HepG2 (cell line): Measurements from ENCODE around the gene TMTC2. TPM values are rescaled to one million over a fixed set of nuclear protein-coding genes. Genes with fewer than 3 reads are reported as not detected.

Experiments
- ATAC-seq: fragments of 200-7000 bp; cut with Tn5 transposase; 3 replicates; pipeline ENCODE4 v1.9.1; 2020; ENCODE audit warnings: mild to moderate bottlenecking, moderate library complexity
- BruUV-seq: library from RNA; stranded (reverse); fragments of 400-500 nt; replicated peaks from 2 replicates; lab custom pipeline; 2021; lab: Mats Ljungman, UMichigan
- CTCF ChIA-PET: fragments of 300-600 bp; formaldehyde crosslinking; extraction: SDS; loops from one replicate; lab custom pipeline; 2021; ENCODE audit warnings: low total read pairs, inconsistent platforms, low intra/inter-chr PET ratio; lab: Yijun Ruan, JAX
- POLR2A ChIA-PET: fragments of 350-600 bp; sonication (Branson Sonifier 250); formaldehyde crosslinking; loops from one replicate; lab custom pipeline; 2020; ENCODE audit warnings: antibody characterized with exemption, inconsistent platforms; lab: Yijun Ruan, JAX
- DNase-seq: peaks from one replicate; pipeline ENCODE4 v3.0.0-alpha.2; 2015; ENCODE audit warnings: low spot score
- FAIRE-seq: peaks from 3 replicates; lab custom pipeline; 2011; peaks lifted over from hg19 to GRCh38; lab: Jason Lieb, UNC
- H2AFZ ChIP-seq: one replicate; pipeline ENCODE4 v1.6.1; 2011; ENCODE audit warnings: low read length, inconsistent platforms
- H3K27ac ChIP-seq: fragments of 300-600 bp; 3 replicates; pipeline ENCODE4 v1.8.0; 2011; ENCODE audit warnings: mixed run types, mild to moderate bottlenecking, mixed read lengths, low read length, inconsistent platforms; ENCODE audit not compliant: insufficient read depth; ENCODE audit errors: extremely low read length
- H3K27me3 ChIP-seq, 2 experiments: fragments of 200-600 bp in 1 of 2; 2 replicates in 1 of 2; 3 replicates in 1 of 2; pipeline versions ENCODE4 v1.6.0 to v1.8.0; 2011; ENCODE audit warnings: low read length in 2 of 2, mild to moderate bottlenecking in 2 of 2, moderate library complexity in 2 of 2, inconsistent platforms in 1 of 2; ENCODE audit not compliant: insufficient read depth in 2 of 2, control insufficient read depth in 1 of 2
- H3K36me3 ChIP-seq, 2 experiments: fragments of 200-600 bp in 1 of 2; replicated peaks in 1 of 2; 2 replicates in 1 of 2; 3 replicates in 1 of 2; pipeline versions ENCODE4 v1.5.1 to v1.8.0; 2011; ENCODE audit warnings: low read length in 2 of 2, inconsistent platforms in 1 of 2; ENCODE audit not compliant: insufficient read depth in 2 of 2, control insufficient read depth in 1 of 2
- H3K4me1 ChIP-seq: 2 replicates; pipeline ENCODE4 v1.5.1; 2012; ENCODE audit warnings: low read length, inconsistent platforms; ENCODE audit not compliant: insufficient read depth
- H3K4me2 ChIP-seq: 2 replicates; pipeline ENCODE4 v1.6.0; 2011; ENCODE audit warnings: low read depth, low read length, inconsistent platforms
- H3K4me3 ChIP-seq, 3 experiments: fragments of 200-600 bp in 1 of 3; sonication (generic), shearing (Covaris generic) in 1 of 3; replicated peaks in 1 of 3; 2 replicates each; pipeline ENCODE4 v1.5.1; 2011 to 2016; ENCODE audit warnings: low read length in 3 of 3, inconsistent platforms in 2 of 3, low read depth in 2 of 3, mild to moderate bottlenecking in 2 of 3, control low read depth in 1 of 3, mixed read lengths in 1 of 3; ENCODE audit not compliant: insufficient read depth in 1 of 3
- H3K79me2 ChIP-seq: one replicate; pipeline ENCODE4 v1.6.1; 2011; ENCODE audit warnings: low read length, inconsistent platforms; ENCODE audit not compliant: insufficient read depth
- H3K9ac ChIP-seq: 2 replicates; pipeline ENCODE4 v1.6.0; 2011; ENCODE audit warnings: mild to moderate bottlenecking, low read depth, low read length, inconsistent platforms; ENCODE audit not compliant: insufficient read depth
- H3K9me3 ChIP-seq: 2 replicates; pipeline ENCODE4 v1.5.1; 2012; ENCODE audit warnings: mild to moderate bottlenecking, low read length
- H4K20me1 ChIP-seq: 2 replicates; pipeline ENCODE4 v1.6.0; 2011; ENCODE audit warnings: inconsistent platforms, mild to moderate bottlenecking, low read length, moderate library complexity; ENCODE audit not compliant: insufficient read depth
- ADNP ChIP-seq: sonication (generic); formaldehyde crosslinking; IDR thresholded peaks from 2 replicates; pipeline ENCODE4 v1.4.0; 2020; ENCODE audit warnings: missing genetic modification reagents
- HMG20A ChIP-seq: IDR thresholded peaks from 2 replicates; pipeline ENCODE4 v1.6.1; 2016; ENCODE audit warnings: borderline replicate concordance
- JUNB ChIP-seq: sonication (generic); formaldehyde crosslinking; IDR thresholded peaks from 2 replicates; pipeline ENCODE4 v1.8.0; 2022; ENCODE audit warnings: missing genetic modification reagents, mild to moderate bottlenecking, borderline replicate concordance
- PHF5A ChIP-seq: IDR thresholded peaks from one replicate; pipeline ENCODE4 v1.6.1; 2018; ENCODE audit warnings: low read depth, missing genetic modification reagents; ENCODE audit not compliant: unreplicated experiment
- SCMH1 ChIP-seq: sonication (generic); formaldehyde crosslinking; IDR thresholded peaks from 2 replicates; pipeline ENCODE4 v1.9.0; 2021; ENCODE audit warnings: missing genetic modification reagents, mild to moderate bottlenecking, borderline replicate concordance
- TEAD3 ChIP-seq: optimal IDR thresholded peaks from 2 replicates; pipeline ENCODE3; 2016; ENCODE audit warnings: borderline replicate concordance
- TOE1 ChIP-seq: sonication (generic); formaldehyde crosslinking; IDR thresholded peaks from 2 replicates; pipeline ENCODE4 v1.4.0; 2020; ENCODE audit warnings: mild to moderate bottlenecking, missing genetic modification reagents
- ZNF383 ChIP-seq: sonication (generic); formaldehyde crosslinking; IDR thresholded peaks from 2 replicates; pipeline ENCODE4 v1.4.0; 2020; ENCODE audit warnings: missing genetic modification reagents, mild to moderate bottlenecking, borderline replicate concordance
- ZNF550 ChIP-seq: sonication (generic); formaldehyde crosslinking; IDR thresholded peaks from 2 replicates; pipeline ENCODE4 v1.4.0; 2020; ENCODE audit warnings: mild to moderate bottlenecking, missing genetic modification reagents, borderline replicate concordance
- ZNF619 ChIP-seq: sonication (generic); formaldehyde crosslinking; IDR thresholded peaks from 2 replicates; pipeline ENCODE4 v1.4.0; 2020; ENCODE audit warnings: mild to moderate bottlenecking, missing genetic modification reagents
- WGBS: methylation state at CpG from one replicate; pipeline ENCODE4 v1.1.6; 2017; ENCODE audit warnings: low lambda C conversion rate; 5-methylcytosine and 5-hydroxymethylcytosine counted together
- in situ Hi-C: cut with HindIII; loops from 2 replicates; pipeline ENCODE4 v1.10.0; 2017; ENCODE audit warnings: low pct_unique_long_range_greater_than_20kb; ENCODE audit not compliant: extremely low pct_ligation_motif_present
- intact Hi-C: fragments of 100-400 bp; cut with micrococcal nuclease; formaldehyde crosslinking; loops from one replicate; pipeline ENCODE4 v1.10.0; 2022; ENCODE audit not compliant: unreplicated experiment
- polyA plus RNA-seq, 8 experiments: library from polyadenylated mRNA; depleted of rRNA in 3 of 8; stranded (reverse) in 7 of 8; unstranded in 1 of 8; fragments of >200 nt; fragmentation: Illumina TruSeq in 4 of 8; extraction: Trizol in 4 of 8; gene quantifications; 2 replicates each; pipeline versions ENCODE4 v1.2.1 to v1.2.3, GENCODE V29; 2011 to 2016; ENCODE audit warnings: low read depth in 4 of 8, missing spikeins in 1 of 8, mixed read lengths in 1 of 8; ENCODE audit not compliant: insufficient read depth in 1 of 8
- total RNA-seq, 5 experiments: library from RNA; depleted of rRNA; stranded (reverse); fragments of >200 nt; fragmentation: Illumina TruSeq; extraction: Trizol; gene quantifications; 2 replicates each; pipeline ENCODE4 v1.2.3, GENCODE V29; 2016; ENCODE audit warnings: low read depth in 1 of 5
- TF ChIP-seq, protein P1 (sequence below): sonication (generic); formaldehyde crosslinking; IDR thresholded peaks from 2 replicates; pipeline ENCODE4 v1.5.0; 2020; ENCODE audit warnings: missing genetic modification reagents
- TF ChIP-seq, protein P2 (sequence below): sonication (generic); formaldehyde crosslinking; IDR thresholded peaks from 2 replicates; pipeline ENCODE4 v1.5.0; 2020; ENCODE audit warnings: mild to moderate bottlenecking, missing genetic modification reagents
- TF ChIP-seq, protein P3 (sequence below): IDR thresholded peaks from 2 replicates; pipeline ENCODE4 v1.6.1; 2016; ENCODE audit warnings: low read depth, borderline replicate concordance
- TF ChIP-seq, protein P4 (sequence below): sonication (generic); formaldehyde crosslinking; IDR thresholded peaks from 2 replicates; pipeline ENCODE4 v1.9.0; 2022; ENCODE audit warnings: missing genetic modification reagents, mild to moderate bottlenecking, borderline replicate concordance

The TMTC2 gene
- total and polyA plus RNA-seq, 2 of the 13 experiments (the other 11 are each of a cell fraction or from before 2014, with no cell fraction given), result 0.55 to 0.63 TPM

DNA sequence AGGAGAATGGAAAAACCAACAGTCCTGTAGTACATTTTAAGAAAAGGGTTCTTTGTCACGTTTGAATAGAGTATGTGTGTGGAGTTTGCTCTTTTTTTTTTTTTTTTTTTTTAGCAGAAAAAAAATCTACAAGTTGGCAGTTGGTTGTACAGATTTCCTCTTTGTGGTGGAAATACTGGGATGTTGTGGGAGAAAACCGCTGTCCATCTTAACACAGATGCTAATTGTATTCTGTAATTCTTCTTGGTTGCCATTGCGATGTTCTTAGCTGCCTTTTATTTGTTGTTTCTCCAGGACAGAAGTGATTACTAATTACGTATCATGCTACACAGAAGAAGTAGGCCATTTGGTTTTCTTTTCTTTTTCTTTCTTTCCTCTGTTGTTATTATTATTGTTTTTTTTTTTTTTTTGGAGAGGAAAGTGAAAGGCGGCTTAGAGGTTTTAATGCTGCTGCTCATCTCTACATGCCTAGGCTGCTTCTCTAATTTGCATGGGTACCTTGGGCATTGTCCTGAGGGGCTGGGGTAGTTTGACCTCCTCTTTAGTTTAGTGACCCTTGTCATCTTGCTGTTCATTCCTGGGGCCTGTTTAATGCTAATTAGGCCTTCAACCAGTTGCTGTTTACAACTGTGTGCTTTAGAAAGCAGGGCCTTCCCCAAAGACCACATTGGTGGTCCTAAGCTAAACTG lies 94.7 kb downstream of the TMTC2 start (continued):
- TF ChIP-seq, protein P1, sequence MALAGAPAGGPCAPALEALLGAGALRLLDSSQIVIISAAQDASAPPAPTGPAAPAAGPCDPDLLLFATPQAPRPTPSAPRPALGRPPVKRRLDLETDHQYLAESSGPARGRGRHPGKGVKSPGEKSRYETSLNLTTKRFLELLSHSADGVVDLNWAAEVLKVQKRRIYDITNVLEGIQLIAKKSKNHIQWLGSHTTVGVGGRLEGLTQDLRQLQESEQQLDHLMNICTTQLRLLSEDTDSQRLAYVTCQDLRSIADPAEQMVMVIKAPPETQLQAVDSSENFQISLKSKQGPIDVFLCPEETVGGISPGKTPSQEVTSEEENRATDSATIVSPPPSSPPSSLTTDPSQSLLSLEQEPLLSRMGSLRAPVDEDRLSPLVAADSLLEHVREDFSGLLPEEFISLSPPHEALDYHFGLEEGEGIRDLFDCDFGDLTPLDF (CRISPR knock-in tag), result no peak
- no peak for TF ChIP-seq JUNB (CRISPR knock-in tag)
- TF ChIP-seq TEAD3, result no peak
- TF ChIP-seq SCMH1, result no peak
- TF ChIP-seq, all 625 proteins: peak for 0

DNA sequence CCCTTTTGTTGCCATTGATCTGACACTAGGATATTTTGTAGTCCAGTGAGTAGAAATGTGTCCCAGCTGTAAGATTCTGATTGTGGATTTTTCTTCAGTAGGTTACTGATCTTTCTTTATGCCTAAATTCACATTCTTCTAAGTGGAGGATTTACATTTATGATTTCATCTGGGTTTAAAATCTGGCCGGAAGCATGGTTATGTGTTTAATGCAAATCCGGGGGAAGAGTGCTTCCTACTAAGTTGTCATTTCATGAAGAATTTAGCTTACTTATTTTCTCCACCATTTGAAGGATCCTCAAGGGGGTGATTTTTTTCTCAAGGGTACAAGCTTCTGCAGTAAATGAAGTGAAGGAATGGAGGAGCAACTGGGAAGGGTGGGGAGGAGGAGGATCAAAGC lies 96.7 kb downstream of the TMTC2 start:
- TF ChIP-seq ADNP (CRISPR knock-in tag) (no peak), PHF5A (CRISPR knock-in tag) (no peak), ZNF550 (no peak), ZNF619 (CRISPR knock-in tag) (no peak), HMG20A (CRISPR knock-in tag) (no peak), TOE1 (CRISPR knock-in tag) (no peak), ZNF383 (CRISPR knock-in tag) (no peak)
- TF ChIP-seq, protein P2, sequence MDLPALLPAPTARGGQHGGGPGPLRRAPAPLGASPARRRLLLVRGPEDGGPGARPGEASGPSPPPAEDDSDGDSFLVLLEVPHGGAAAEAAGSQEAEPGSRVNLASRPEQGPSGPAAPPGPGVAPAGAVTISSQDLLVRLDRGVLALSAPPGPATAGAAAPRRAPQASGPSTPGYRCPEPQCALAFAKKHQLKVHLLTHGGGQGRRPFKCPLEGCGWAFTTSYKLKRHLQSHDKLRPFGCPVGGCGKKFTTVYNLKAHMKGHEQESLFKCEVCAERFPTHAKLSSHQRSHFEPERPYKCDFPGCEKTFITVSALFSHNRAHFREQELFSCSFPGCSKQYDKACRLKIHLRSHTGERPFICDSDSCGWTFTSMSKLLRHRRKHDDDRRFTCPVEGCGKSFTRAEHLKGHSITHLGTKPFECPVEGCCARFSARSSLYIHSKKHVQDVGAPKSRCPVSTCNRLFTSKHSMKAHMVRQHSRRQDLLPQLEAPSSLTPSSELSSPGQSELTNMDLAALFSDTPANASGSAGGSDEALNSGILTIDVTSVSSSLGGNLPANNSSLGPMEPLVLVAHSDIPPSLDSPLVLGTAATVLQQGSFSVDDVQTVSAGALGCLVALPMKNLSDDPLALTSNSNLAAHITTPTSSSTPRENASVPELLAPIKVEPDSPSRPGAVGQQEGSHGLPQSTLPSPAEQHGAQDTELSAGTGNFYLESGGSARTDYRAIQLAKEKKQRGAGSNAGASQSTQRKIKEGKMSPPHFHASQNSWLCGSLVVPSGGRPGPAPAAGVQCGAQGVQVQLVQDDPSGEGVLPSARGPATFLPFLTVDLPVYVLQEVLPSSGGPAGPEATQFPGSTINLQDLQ (CRISPR knock-in tag), result no peak
- TF ChIP-seq, protein P3, sequence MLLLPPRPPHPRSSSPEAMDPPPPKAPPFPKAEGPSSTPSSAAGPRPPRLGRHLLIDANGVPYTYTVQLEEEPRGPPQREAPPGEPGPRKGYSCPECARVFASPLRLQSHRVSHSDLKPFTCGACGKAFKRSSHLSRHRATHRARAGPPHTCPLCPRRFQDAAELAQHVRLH (CRISPR knock-in tag), result no peak
- TF ChIP-seq, protein P4, sequence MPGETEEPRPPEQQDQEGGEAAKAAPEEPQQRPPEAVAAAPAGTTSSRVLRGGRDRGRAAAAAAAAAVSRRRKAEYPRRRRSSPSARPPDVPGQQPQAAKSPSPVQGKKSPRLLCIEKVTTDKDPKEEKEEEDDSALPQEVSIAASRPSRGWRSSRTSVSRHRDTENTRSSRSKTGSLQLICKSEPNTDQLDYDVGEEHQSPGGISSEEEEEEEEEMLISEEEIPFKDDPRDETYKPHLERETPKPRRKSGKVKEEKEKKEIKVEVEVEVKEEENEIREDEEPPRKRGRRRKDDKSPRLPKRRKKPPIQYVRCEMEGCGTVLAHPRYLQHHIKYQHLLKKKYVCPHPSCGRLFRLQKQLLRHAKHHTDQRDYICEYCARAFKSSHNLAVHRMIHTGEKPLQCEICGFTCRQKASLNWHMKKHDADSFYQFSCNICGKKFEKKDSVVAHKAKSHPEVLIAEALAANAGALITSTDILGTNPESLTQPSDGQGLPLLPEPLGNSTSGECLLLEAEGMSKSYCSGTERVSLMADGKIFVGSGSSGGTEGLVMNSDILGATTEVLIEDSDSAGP (CRISPR knock-in tag), result no peak
- Histone ChIP-seq H3K4me3 (no peak overlapping the region), H3K27ac (no peak overlapping the region), H3K79me2 (no peaks in the 10 kb centered on the region), H3K4me2 (no peak overlapping the region), H3K9me3 (no peaks in the 10 kb centered on the region), H3K27me3 (no peaks in the 10 kb centered on the region), H3K9ac (no peak overlapping the region), H3K36me3 (no peaks in the 10 kb centered on the region), H3K4me1 (no peaks in the 10 kb centered on the region), H4K20me1 (no peaks in the 10 kb centered on the region), H2AFZ (no peak overlapping the region)
- WGBS, result 8% methylated on average over 2 of the region's 2 CpGs
- FAIRE-seq, result no peak
- DNase-seq, result no peak
- POLR2A ChIA-PET, result no interaction called here
- no TSS peak for BruUV-seq
- intact Hi-C loops (no loop called here), in situ Hi-C loops (no loop called here)
- CTCF ChIA-PET, result no interaction called here
- ATAC-seq, result no peak
